Peyer's patch (tissue), 4 donors: ENCODE results near the gene CRTC2.
"Not testable (repeated sequence)": the region's sequence is repeated elsewhere in the genome, so short reads cannot be mapped to it uniquely, and the experiment has no call there.

Experiments used
- CTCF ChIP-seq, 6 experiments: fragments of 450-650 bp in 4 of 6; fragments of 200-600 bp in 2 of 6; sonication (generic) in 1 of 6; IDR thresholded peaks; one replicate each; pipeline ENCODE4 v1.5.1; 2017 to 2019; ENCODE audit warnings: antibody characterized with exemption in 6 of 6, mild to moderate bottlenecking in 3 of 6, moderate library complexity in 1 of 6
- POLR2A ChIP-seq, 2 donors: fragments of 450-650 bp; IDR thresholded peaks; one replicate each; pipeline ENCODE4 v1.5.1; 2017; ENCODE audit warnings: antibody characterized with exemption in 2 of 2, mild to moderate bottlenecking in 2 of 2, moderate library complexity in 2 of 2

- TF ChIP-seq CTCF, POLR2A (IDR thresholded peaks at IDR 0.05): not testable (repeated sequence)
These were observed 38.5 kb upstream of the CRTC2 start for GRCh38 chr1:153996882-153997281.
